Fibroblast of pulmonary artery (primary cell): ENCODE measurements around the gene ETV7.

Experiments used
- DNase-seq: peaks from one replicate; pipeline ENCODE4 v3.0.0-alpha.2; 2010; ENCODE audit warnings: low read depth
- H3K4me3 ChIP-seq: replicated peaks from 2 replicates; pipeline ENCODE4 v1.5.1; 2011; ENCODE audit warnings: low read depth, mild to moderate bottlenecking, control low read depth, low read length, moderate library complexity
- CTCF ChIP-seq: IDR thresholded peaks from 2 replicates; pipeline ENCODE4 v1.5.1; 2011; ENCODE audit warnings: mild to moderate bottlenecking, control low read depth, low read length, inconsistent platforms; ENCODE audit errors: missing control alignments

Gene ETV7

GRCh38 chr6:36360241-36361054 lies 27.0 kb downstream of the ETV7 start:
- peak; percentile 86 for DNase-seq
- no peak overlapping the region for H3K4me3 ChIP-seq
- TF ChIP-seq CTCF = peak; percentile 74

- no peak for TF ChIP-seq CTCF
- DNase-seq = peak; percentile 92
- no peak overlapping the region for H3K4me3 ChIP-seq
Observed at GRCh38 chr6:36358226-36358915, 29.1 kb downstream of the ETV7 start.

GRCh38 chr6:36357872-36358225 lies 29.6 kb downstream of the ETV7 start:
- TF ChIP-seq CTCF = no peak
- no peak for DNase-seq
- H3K4me3 ChIP-seq = no peak overlapping the region

- TF ChIP-seq CTCF = no peak
- no peak overlapping the region for H3K4me3 ChIP-seq
- DNase-seq = peak; percentile 91
Observed at GRCh38 chr6:36355819-36356218, 31.6 kb downstream of the ETV7 start.

GRCh38 chr6:36353411-36353915 lies 34.0 kb downstream of the ETV7 start:
- H3K4me3 ChIP-seq = no peak overlapping the region
- DNase-seq = peak; percentile 32
- TF ChIP-seq CTCF = no peak

- TF ChIP-seq CTCF = no peak
- no peak overlapping the region for H3K4me3 ChIP-seq
- DNase-seq = no peak
Observed at GRCh38 chr6:36352477-36353157, 34.9 kb downstream of the ETV7 start.
